HG03097 (cell line): Measurements from ENCODE around the gene CPXM1.

Experiments
- ATAC-seq: cut with Tn5 transposase; IDR thresholded peaks from one replicate; pipeline ENCODE4 v1.9.1; 2021; ENCODE audit not compliant: unreplicated experiment, low FRiP score

CPXM1 gene

DNA sequence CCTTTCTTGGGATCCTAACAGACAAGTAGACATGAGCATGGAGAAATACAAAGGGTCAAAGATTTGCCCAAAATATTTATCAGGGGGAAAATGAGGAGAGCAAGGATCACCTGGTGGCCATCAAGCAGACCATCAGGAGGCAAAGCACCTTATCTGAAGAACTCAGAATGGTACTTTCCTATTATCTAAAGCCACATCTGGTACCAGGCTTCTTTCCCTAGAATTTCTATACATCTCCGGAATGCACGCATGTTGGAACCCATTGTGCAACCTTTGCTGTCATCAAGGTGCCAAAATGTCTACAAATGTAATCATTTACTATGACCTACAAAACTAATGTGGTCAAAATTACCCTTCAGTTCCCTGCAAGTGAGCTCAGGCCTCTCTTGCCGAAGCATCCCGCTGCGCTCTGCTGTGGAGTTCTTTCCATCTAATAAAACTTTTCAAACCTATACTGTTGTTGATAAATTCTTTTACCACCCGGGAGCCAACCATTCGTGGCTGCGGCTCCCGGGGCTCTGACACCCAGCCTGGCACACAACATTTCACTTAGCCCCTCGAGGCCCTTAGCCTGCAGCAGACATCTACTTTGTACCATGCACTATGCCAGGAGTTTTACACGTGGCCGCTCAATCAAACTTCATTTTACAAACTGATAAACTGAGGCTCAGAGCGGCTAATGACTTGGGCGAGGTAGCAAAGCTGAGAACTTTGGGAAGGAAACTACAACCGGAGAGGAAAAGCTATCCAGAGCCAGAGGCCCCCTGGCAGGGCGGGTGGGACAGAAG, 3.8 kb upstream of the CPXM1 start:
- ATAC-seq: no peak

GRCh38 chr20:2801286-2801728, 880 bp upstream of the CPXM1 start:
- ATAC-seq: no peak

DNA sequence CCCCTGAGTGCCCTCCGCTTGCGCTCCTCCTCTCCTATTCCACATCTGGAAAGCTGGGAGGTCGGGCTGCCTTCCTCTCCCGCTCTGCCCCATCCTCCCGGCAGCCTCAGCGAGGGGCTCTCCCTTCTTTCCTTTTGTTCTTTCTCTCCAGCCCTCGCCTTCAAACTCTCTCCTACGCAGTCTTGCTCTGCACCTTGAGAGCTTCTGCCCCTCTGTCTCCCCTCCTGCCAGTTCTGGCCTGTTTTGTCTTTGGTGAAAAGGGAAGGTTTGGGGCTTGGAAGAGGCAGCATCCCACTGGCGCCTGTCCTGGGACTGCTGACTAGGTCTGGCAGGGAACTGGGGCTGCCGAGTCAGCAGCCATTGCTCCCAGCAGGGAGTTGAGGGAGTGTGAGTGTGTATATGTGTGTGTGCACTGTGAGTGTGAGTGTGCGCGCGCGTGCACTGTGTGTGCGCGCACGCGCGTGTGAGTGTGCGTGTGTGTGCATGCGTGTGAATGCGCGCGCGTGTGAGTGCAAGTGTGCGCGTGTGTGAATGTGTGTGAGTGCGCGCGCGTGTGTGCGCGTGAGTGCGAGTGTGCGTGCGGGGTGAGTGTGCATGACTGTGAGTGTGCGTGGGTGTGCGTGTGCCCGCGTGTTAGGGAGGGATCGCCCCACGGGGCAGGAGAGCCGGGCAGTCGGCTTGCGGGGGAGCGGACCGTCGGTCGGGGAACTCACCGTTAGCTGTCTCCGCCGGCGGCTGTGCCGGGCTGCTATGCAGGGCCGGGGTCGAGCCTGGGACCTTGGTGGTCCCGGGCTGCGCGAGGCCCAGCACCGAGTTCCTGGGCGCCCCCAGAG, 523 bp downstream of the CPXM1 start:
- ATAC-seq: peak; percentile 14

DNA sequence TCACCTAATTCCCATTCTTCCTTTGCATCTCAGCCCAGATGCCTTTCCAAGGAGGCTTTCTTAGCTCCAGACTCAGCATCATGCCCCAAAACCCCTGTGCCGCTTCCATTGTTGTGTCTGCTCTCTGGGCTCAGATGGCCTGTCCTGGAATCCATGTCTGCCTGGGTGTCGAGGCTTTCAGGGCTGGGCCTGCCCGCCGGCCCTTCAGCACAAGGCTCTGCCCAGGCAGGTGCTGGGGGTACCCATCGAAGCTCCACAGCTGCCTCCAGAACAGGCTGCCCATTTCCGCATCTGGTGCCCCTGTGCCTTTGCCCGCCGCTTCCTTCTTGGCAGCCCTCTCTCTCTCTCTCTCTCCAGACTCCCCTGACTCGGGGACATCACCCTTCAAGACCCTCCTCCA, 1.2 kb downstream of the CPXM1 start:
- ATAC-seq: no peak

DNA sequence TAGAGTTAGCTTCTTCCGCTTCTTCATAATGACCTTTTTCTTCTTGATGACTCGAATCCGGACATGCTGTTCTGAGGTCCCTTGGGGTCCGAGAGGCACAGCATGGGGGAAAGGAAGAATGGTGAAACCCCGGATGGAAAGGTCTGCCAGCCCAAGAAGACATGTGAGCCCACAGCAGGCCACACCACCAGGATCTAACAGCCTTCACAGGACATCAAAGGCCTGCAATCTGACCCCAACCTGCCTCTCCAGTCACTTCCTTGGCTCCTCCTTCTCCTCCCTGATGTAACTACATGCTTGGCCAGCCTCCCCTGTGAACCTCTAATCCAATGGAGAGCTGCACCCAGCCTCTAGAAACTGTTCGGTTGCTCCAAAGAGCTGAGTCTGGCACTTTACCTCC, 1.6 kb downstream of the CPXM1 start:
- no peak for ATAC-seq

DNA sequence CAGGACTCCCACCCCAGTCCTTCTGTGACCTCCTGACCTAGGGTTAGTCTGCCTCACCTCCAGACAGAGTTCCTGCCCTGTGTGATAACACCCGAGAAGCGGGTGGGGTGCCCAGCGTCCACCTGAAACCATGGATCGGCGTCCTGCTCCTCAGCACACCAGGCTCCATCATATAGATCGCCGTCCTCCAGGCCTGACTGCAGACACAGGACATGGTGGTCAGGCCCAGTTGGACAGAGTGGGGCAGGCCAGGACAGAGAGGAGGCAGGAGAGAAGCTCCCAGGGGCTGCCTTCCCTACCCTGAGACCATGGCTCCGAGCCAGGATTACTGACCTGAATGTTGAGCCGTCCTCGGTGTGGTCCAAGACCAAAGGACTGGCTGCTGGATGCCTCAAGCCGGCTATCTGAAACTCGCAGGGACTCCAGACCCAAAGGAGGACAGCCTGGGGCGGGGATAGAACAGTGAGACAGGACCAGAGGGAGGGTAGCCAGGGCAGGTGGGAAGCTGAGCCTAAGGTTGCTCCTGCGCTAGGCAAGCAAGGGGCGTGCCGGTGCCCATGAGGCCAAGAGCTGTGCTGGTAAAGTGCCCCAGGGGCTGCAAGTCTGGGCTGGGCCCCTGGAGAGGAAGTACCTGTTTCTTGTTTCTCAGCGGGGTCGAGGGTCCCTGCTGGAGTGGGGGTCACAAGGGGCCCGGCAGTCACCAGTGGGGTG, 2.2 kb downstream of the CPXM1 start:
- no peak for ATAC-seq

- ATAC-seq: no peak
Observed at GRCh38 chr20:2797136-2797983, 3.1 kb downstream of the CPXM1 start.

GRCh38 chr20:2796011-2796660, 4.3 kb downstream of the CPXM1 start:
- ATAC-seq: no peak

- no peak for ATAC-seq
Observed at GRCh38 chr20:2795451-2795850, 5.0 kb downstream of the CPXM1 start.

GRCh38 chr20:2794866-2795447, 5.5 kb downstream of the CPXM1 start:
- no peak for ATAC-seq

- ATAC-seq: no peak
Observed at GRCh38 chr20:2794202-2794748, 6.2 kb downstream of the CPXM1 start.

DNA sequence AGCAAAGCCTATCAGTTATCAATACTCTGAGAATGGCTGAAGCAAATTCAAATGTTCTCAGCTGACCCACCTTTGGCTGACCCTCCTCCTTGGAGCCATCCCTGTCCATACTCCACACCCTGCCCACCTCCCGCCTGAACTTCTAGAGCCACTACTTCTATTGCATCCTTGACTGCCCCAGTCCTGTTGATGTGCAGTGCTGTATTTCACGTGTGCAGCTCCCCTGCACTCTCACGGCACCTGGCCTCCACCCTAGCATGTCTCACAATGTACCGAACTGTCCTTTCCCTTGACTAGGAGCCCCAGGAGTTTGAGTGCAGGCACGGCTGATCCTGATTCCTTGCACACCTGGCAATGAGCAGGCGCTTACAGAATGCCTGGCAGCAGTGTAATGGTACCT, 7.0 kb downstream of the CPXM1 start:
- ATAC-seq: no peak

GRCh38 chr20:2783908-2784566, 16.4 kb downstream of the CPXM1 start:
- ATAC-seq: no peak

DNA sequence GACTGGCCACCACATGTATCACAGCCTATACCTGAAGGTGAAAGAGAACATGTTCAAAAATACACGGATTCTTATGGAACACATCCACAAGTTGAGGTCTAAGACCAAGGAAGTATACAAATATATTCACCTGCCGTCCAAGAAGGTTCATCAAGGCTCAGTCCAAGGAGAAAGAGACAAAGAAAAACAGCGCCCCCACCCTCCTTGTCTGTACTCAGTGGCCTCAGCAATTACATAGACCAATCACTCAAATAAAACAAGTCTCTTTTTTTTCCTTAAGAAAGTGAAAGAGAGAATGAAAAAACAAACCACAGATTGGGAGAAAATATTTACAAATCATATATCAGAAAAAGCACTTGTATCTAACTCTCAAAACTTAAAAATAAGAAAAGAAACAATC, 19.5 kb downstream of the CPXM1 start:
- ATAC-seq: no peak

- ATAC-seq: no peak
Observed at GRCh38 chr20:2778602-2779321, 21.7 kb downstream of the CPXM1 start.

DNA sequence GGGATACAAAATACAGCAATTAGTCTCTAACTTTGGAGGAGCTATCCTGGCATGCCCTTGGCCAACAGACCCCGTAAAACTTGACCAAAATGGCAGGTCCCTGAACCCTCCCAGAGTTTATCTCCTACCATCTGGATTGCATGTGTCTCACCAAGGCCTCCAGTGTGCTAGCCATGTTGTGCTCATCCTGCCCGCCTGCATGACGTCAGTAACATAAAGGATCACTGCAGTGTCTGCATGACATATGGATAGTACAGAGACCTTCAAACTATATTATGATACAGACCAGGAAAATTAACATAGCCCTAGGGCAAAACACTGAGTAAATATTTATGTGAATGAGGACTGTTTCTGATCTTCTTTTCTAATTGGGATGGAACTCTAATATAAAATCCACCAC, 25.3 kb downstream of the CPXM1 start:
- no peak for ATAC-seq

GRCh38 chr20:2773812-2774211, 26.6 kb downstream of the CPXM1 start:
- ATAC-seq: no peak

DNA sequence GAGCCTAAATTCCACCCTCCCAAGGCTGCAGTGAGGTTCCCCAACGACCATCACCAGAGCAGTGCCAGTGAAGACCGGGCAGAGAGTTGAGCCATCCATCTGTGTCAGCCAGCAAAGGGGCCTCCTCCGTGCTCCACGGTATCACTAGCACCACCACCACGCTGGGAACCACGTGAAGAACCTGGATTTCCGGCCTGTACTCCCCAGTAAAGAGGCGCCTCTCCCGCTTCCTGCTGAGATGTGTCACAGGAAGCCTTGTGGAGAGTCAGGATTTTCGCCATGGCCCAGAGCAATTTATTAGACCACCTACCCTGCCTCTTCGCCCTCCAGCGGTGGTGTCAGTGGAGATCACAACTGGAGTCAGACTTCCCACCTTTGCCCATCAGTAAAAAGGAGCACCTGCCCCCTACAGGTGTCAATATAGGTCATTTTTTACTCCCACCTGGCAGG, 28.8 kb downstream of the CPXM1 start:
- ATAC-seq: no peak
